Fibroblast of lung (primary cell): ENCODE results near the gene UBE2E2. TPM values are rescaled to one million over a fixed set of nuclear protein-coding genes. Genes with fewer than 3 reads are reported as not detected.

Experiments used
- DNase-seq, 2 donors: peaks; one replicate each; pipeline versions ENCODE4 v3.0.0 to v3.0.0-alpha.2; 2010; ENCODE audit warnings: low read depth in 2 of 2
- H2AFZ ChIP-seq: 2 replicates; pipeline ENCODE4 v1.5.1; 2012; ENCODE audit warnings: low read length, control low read depth, inconsistent platforms
- H3K27ac ChIP-seq: 2 replicates; pipeline ENCODE4 v1.5.1; 2011; ENCODE audit warnings: low read length, control low read depth; ENCODE audit not compliant: insufficient read depth
- H3K27me3 ChIP-seq: 2 replicates; pipeline ENCODE4 v1.5.1; 2011; ENCODE audit warnings: mild to moderate bottlenecking, low read length; ENCODE audit not compliant: control insufficient read depth, insufficient read depth
- H3K36me3 ChIP-seq: 2 replicates; pipeline ENCODE4 v1.5.1; 2011; ENCODE audit warnings: low read length; ENCODE audit not compliant: control insufficient read depth, insufficient read depth
- H3K4me1 ChIP-seq: 2 replicates; pipeline ENCODE4 v1.5.1; 2011; ENCODE audit warnings: low read length; ENCODE audit not compliant: control insufficient read depth, insufficient read depth; ENCODE audit errors: extremely low read depth
- H3K4me2 ChIP-seq: 2 replicates; pipeline ENCODE4 v1.5.1; 2011; ENCODE audit warnings: low read length, control low read depth; ENCODE audit not compliant: insufficient read depth; ENCODE audit errors: extremely low read depth
- H3K4me3 ChIP-seq, 4 experiments: fragments of 200-600 bp in 1 of 4; sonication (generic) in 1 of 4; replicated peaks in 1 of 4; 2 replicates each; pipeline ENCODE4 v1.5.1; 2011 to 2016; ENCODE audit warnings: low read length in 4 of 4, low read depth in 3 of 4, mild to moderate bottlenecking in 3 of 4, control low read depth in 2 of 4, inconsistent platforms in 1 of 4, mixed read lengths in 1 of 4; ENCODE audit not compliant: insufficient read depth in 1 of 4; ENCODE audit errors: control extremely low read depth in 1 of 4
- H3K79me2 ChIP-seq: 2 replicates; pipeline ENCODE4 v1.5.1; 2012; ENCODE audit warnings: mild to moderate bottlenecking, low read length, inconsistent platforms; ENCODE audit not compliant: control insufficient read depth, insufficient read depth
- H3K9ac ChIP-seq: 2 replicates; pipeline ENCODE4 v1.5.1; 2011; ENCODE audit warnings: mild to moderate bottlenecking, low read length, control low read depth; ENCODE audit not compliant: insufficient read depth
- H3K9me3 ChIP-seq: 2 replicates; pipeline ENCODE4 v1.5.1; 2012; ENCODE audit warnings: low read depth, low read length; ENCODE audit not compliant: control insufficient read depth, insufficient read depth
- H4K20me1 ChIP-seq: 2 replicates; pipeline ENCODE4 v1.5.1; 2011; ENCODE audit warnings: low read length; ENCODE audit not compliant: control insufficient read depth, insufficient read depth; ENCODE audit errors: extremely low read depth
- EZH2 ChIP-seq: IDR thresholded peaks from 2 replicates; pipeline ENCODE4 v1.5.1; 2012; ENCODE audit warnings: low read length, control low read depth, mild to moderate bottlenecking; ENCODE audit errors: missing control alignments
- polyA plus RNA-seq, 2 donors: library from polyadenylated mRNA; depleted of rRNA in 1 of 2; stranded (reverse) in 1 of 2; unstranded in 1 of 2; fragments of >200 nt; gene quantifications; 2 replicates each; pipeline ENCODE4 v1.2.1, GENCODE V29; 2011 to 2012; ENCODE audit warnings: missing spikeins in 1 of 2
- total RNA-seq: library from RNA; depleted of rRNA; stranded (reverse); fragments of >200 nt; gene quantifications from 2 replicates; pipeline ENCODE4 v1.2.1, GENCODE V29; 2014
- TF ChIP-seq, protein P1 (sequence below), 2 donors: IDR thresholded peaks in 1 of 2; conservative IDR thresholded peaks in 1 of 2; 1 replicate in 1 of 2; 2 replicates in 1 of 2; pipeline ENCODE4 v1.5.1; 2011 to 2012; ENCODE audit warnings: low read length in 2 of 2, control low read depth in 1 of 2, inconsistent platforms in 1 of 2, low read depth in 1 of 2, mild to moderate bottlenecking in 1 of 2

UBE2E2 gene
- total and polyA plus RNA-seq, 2 donors (not counting 1 experiment from before 2014, with no cell fraction given): 79.8 to 127 TPM

DNA sequence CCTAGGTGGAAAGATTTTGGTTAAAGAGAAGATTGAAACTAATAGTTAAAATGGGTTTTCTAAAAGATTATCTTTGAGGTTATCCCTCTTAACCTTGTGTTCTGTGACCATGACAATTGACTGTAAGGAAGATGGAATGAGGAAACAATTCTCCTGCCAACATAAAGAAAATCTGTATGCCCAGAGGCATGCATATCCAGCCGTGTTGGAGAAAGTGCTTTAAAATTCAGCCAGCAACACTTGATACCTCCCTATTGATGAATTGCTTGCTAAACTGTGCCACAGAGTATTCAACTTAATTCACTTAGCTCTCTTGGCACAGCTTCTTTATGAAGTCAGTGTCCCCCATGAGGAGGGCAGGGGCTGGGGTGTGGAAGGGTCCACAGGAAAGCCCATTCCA, 203.5 kb downstream of the UBE2E2 start:
- no peak for DNase-seq
- no peak overlapping the region for H3K27ac ChIP-seq

DNA sequence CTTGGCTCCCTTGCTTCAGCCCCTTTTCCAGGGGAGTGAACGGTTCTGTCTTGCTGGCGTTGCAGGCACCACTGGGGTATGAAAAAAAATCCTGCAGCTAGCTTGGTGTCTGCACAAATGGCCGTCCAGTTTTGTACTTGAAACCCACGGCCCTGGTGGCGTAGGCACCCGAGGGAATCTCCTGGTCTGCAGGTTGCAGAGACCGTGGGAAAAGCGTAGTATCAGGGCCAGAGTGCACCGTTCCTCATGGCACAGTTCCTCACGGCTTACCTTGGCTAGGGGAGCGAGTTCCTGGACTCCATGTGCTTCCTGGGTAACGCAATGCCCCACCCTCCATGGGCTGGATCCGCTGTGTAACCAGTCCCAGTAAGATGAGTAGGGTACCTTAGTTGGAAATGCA, 214.9 kb downstream of the UBE2E2 start:
- peaks cover 2% of the 10 kb centered on the region for H4K20me1 ChIP-seq
- no peak for DNase-seq
- no peak overlapping the region for H3K4me3 ChIP-seq
- H3K9ac ChIP-seq: no peak overlapping the region
- H3K27ac ChIP-seq: no peak overlapping the region
- H3K36me3 ChIP-seq: no peaks in the 10 kb centered on the region
- no peak overlapping the region for H2AFZ ChIP-seq
- no peaks in the 10 kb centered on the region for H3K27me3 ChIP-seq
- TF ChIP-seq, protein P1, sequence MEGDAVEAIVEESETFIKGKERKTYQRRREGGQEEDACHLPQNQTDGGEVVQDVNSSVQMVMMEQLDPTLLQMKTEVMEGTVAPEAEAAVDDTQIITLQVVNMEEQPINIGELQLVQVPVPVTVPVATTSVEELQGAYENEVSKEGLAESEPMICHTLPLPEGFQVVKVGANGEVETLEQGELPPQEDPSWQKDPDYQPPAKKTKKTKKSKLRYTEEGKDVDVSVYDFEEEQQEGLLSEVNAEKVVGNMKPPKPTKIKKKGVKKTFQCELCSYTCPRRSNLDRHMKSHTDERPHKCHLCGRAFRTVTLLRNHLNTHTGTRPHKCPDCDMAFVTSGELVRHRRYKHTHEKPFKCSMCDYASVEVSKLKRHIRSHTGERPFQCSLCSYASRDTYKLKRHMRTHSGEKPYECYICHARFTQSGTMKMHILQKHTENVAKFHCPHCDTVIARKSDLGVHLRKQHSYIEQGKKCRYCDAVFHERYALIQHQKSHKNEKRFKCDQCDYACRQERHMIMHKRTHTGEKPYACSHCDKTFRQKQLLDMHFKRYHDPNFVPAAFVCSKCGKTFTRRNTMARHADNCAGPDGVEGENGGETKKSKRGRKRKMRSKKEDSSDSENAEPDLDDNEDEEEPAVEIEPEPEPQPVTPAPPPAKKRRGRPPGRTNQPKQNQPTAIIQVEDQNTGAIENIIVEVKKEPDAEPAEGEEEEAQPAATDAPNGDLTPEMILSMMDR (conservative IDR thresholded peaks at IDR 0.05 in 1 of 2, IDR thresholded peaks at IDR 0.05 in 1 of 2; ENCODE audit: low read depth in 1 of 2, low read length in 2 of 2): no peak
- no peak for TF ChIP-seq EZH2
- no peak overlapping the region for H3K4me2 ChIP-seq
- H3K9me3 ChIP-seq: no peaks in the 10 kb centered on the region
- no peaks in the 10 kb centered on the region for H3K4me1 ChIP-seq
- no peaks in the 10 kb centered on the region for H3K79me2 ChIP-seq

More for the DNA sequence above, 203.5 kb downstream of the UBE2E2 start:
- TF ChIP-seq, protein P1 (conservative IDR thresholded peaks at IDR 0.05 in 1 of 2, IDR thresholded peaks at IDR 0.05 in 1 of 2; ENCODE audit: low read depth in 1 of 2, low read length in 2 of 2): no peak
- TF ChIP-seq EZH2: no peak
- Histone ChIP-seq H4K20me1 (no peaks in the 10 kb centered on the region), H3K79me2 (no peaks in the 10 kb centered on the region), H2AFZ (no peak overlapping the region), H3K27me3 (no peaks in the 10 kb centered on the region), H3K36me3 (no peaks in the 10 kb centered on the region), H3K9me3 (no peaks in the 10 kb centered on the region), H3K9ac (no peak overlapping the region), H3K4me1 (no peaks in the 10 kb centered on the region), H3K4me2 (no peak overlapping the region), H3K4me3 (no peak overlapping the region)

DNA sequence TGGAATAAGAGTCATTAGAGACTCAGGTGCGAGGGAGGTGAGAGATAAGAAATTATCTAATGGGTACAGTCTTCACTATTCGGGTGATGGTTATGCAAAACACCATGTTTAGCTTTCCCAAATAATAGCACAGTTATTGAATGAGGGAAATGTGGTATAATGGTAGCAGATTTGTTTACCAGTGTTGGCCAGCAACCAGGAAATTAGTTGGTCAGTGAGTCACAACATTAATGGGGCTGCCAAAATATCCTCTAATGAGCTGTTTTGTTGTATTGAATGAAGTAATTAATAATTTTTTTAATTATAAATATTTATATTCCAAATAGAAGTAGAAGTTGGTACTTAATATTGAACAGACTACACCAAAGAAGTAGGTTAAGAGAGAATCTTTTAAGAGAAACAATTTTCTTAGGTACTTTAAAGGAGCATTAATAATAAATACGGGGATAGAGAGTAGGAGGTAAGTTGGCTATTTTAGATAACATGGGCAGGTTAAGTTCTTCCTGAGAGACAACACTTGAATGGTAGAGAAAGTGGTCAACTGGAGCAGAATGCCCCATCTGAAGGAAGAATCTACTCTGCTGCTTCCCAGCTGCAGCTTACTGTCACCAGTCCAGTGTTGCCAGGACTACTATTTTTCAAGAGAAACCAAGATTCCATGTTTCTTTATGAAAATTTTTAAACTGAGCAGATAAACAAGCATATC, 218.8 kb downstream of the UBE2E2 start:
- DNase-seq: peak in 1 of 2 donors; percentile 61
- no peak overlapping the region for H3K27ac ChIP-seq
- peaks cover 2% of the 10 kb centered on the region for H4K20me1 ChIP-seq

More for the DNA sequence above, 218.8 kb downstream of the UBE2E2 start:
- H3K9ac ChIP-seq: no peak overlapping the region
- H3K36me3 ChIP-seq: no peaks in the 10 kb centered on the region
- H3K4me3 ChIP-seq: no peak overlapping the region
- no peaks in the 10 kb centered on the region for H3K9me3 ChIP-seq
- TF ChIP-seq, protein P1 (conservative IDR thresholded peaks at IDR 0.05 in 1 of 2, IDR thresholded peaks at IDR 0.05 in 1 of 2; ENCODE audit: low read depth in 1 of 2, low read length in 2 of 2): no peak
- no peak for TF ChIP-seq EZH2
- no peaks in the 10 kb centered on the region for H3K27me3 ChIP-seq
- no peak overlapping the region for H3K4me2 ChIP-seq
- H3K79me2 ChIP-seq: no peaks in the 10 kb centered on the region
- H3K4me1 ChIP-seq: no peaks in the 10 kb centered on the region
- no peak overlapping the region for H2AFZ ChIP-seq
